Measurements from ENCODE around the gene OR13C4. TPM values are rescaled to one million over a fixed set of nuclear protein-coding genes. Genes with fewer than 3 reads are reported as not detected.
"Not testable (repeated sequence)": the region's sequence is repeated elsewhere in the genome, so short reads cannot be mapped to it uniquely, and the experiment has no call there.

Gene OR13C4
- not detected for total RNA-seq
- long read RNA-seq = 0 reads

DNA sequence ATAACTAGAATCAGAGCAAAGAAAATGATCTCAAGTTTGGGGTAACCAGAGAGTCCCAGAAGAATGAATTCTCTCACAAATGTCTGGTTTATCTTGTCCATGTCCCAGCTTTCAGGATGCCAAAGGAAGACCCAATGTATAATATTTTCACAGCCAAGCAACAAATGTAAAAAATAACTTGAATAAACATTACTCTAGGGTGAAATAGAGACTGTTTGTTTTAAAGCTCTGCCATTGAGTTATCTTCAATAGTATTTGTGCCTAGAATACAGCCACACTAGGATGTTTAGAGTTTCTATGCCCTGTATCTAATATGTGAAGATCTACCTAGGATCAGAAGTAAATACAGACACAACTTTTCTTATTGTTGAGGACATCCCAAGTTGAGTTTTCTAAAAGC is at the start of gene OR13C4:
Gene OR13C4 (minus strand): TSS at position 101 of the 400 bp plus-strand sequence. CDS start 0 bp downstream, at position 101.
- DNase-seq (no peak), ATAC-seq (no peak)

DNA sequence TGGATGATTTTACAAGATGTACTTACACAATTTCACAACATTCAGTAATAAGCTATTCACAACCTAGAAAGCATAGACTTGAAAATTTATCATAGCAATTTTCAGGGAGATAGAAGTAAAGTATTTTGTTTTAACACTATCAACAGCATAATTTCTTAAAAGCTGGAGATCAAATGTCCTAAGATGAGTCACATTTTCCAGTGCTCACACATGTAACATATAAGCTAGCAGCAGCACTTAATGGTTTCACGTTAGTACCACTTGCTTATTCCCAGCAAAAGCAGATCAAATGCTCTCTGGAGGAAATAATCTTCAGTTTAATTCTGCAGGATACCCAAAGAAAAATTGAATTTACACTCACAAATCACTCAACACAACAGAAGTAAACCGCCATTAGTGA is 48.4 kb upstream of the OR13C4 start:
- intact Hi-C loops (cut with DNase I, micrococcal nuclease) = no loop called here
- no peak for DNase-seq
- ATAC-seq = no peak

More for the DNA sequence above, at the start of gene OR13C4:
- intact Hi-C loops (cut with DNase I, micrococcal nuclease) = no loop called here

DNA sequence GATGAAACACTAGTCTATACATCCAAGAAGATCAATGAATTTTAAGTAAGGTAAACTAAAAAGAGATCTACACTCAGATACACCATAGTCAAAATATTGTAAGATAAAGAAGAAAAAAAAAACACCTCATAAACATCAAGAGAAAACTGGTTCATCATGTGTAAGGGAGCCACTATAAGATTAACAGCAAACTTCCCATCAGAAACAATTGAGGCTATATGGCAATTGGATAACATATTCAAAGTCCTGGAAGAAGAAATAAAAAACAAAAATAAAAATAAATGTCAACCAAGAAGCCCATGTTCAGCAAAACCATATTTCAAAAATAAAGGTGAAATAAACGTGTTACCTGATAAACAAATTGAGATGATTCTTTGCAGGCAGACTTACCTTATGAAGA is 45.6 kb upstream of the OR13C4 start:
- intact Hi-C loops (cut with DNase I, micrococcal nuclease) = no loop called here
- ATAC-seq (no peak), DNase-seq (no peak)

DNA sequence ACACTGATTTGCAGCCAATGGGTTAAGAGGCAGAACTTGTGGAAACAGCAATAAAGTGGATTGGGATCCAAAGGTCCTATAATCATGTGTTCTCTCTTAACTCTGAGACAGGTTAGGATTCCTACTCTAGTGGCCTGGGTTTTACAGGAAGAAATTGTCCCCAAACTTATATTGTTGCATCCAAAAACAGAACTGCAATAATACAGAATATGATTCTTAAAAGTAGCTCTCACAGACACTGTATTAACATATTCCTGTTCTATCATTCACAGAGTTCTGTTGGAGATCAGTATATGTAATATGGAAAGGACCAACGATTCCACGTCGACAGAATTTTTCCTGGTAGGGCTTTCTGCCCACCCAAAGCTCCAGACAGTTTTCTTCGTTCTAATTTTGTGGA is 41.9 kb upstream of the OR13C4 start, which contains the start of gene OR13C8:
Gene OR13C8 (plus strand): TSS at position 301 of the 400 bp plus-strand sequence. CDS start 0 bp downstream, at position 301.
- peak; percentile 22 for ATAC-seq
- DNase-seq = no peak
- intact Hi-C loops (cut with DNase I, micrococcal nuclease) = no loop called here

DNA sequence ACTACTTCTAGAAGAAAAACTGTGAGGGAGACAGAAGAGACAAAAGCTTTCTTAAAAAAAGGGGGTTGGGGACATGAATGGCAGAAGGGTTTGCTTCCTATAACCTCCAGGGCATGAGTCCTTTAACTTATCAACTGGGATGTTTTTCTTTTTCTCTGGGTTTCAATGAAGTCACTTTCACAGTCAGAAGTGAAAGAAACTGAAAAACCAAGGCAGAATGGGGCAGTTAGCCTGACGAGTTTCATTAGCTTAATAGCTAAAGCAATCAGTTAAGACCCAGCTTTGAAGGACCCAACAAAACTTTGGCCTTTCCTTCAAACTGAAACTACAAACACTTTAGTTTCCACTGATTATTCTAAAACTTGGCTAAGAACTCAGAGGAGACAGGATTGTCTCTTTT is 37.3 kb upstream of the OR13C4 start:
- intact Hi-C loops (cut with DNase I, micrococcal nuclease) = no loop called here
- no peak for DNase-seq

DNA sequence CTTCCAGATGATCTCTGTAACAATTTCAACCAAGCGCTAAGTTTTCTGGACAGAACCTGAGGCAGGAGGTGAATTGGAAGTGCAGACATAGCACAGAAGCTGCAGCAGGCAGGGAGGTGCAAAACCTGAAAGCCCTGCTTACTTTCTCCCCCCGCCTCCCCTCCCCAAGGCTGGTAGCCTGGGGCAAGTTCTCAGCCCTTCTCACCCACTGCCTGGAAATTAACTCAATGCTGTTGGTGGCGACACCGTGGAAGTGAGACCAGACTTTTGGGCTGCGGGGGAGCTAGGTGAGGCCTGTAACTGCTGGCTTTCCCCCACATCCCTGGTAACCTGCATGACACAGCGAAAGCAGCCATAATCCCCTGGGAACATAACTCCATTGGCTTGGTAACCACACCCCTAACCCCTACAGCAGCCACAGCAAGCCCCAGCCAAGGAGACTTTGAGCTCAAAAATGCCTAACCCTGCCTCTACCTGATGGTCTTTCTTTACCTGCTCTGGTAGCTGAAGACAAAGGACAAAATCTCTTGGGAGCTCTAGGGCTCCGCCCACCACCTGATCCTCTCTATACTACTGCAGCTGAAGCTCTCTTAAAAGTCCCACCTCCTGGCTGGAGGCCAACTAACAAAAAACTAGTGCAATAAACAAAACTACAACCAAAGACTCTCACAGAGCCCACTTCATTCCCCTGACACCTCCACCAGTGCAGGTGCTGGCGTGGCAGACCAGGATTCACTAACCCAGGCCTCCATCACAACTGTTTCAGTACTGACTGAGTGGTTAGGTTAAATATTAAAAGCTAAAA is 30.0 kb upstream of the OR13C4 start:
- intact Hi-C loops (cut with DNase I, micrococcal nuclease) = no loop called here

More for the DNA sequence above, 37.3 kb upstream of the OR13C4 start:
- ATAC-seq = no peak

DNA sequence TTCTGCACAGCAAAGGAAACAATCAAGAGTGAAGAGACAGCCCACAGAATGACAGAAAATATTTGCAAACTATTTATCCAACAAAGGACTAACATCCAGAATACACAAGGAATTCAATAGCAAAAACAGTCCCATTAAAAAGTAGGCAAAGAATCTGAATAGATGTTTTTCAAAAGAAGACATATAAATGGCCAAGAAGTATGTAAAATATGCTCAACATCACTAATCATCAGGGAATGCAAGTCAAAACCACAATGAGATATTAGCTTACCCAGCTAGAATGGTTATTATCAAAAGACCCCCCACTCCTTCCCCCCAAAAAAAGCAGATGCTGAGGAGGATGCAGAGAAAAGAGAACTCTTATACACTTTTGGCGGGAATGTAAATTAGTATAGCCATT is 28.5 kb upstream of the OR13C4 start:
- DNase-seq = no peak
- no peak for ATAC-seq
- intact Hi-C loops (cut with DNase I, micrococcal nuclease) = no loop called here

More for the DNA sequence above, 30.0 kb upstream of the OR13C4 start:
- ATAC-seq = no peak
- DNase-seq = no peak

DNA sequence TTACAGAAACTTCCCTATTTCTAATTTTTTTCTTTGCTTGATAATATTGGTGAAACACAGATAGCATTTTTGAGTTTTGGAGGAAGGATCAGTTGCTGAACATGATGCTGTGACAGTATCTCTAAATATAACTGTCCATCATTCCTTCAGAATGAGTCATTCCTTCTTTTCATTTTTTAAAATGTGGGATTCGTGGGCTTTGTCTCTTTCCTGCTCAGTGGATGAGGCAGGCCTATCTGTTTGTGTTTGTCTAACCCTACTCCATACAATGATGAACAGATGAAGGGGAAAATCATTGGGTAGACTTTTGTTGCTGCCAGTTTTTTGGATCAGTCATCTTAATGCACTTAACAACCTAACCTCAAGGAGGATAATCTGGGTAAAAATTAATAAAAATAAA is 26.3 kb upstream of the OR13C4 start:
- DNase-seq (no peak), ATAC-seq (no peak)
- intact Hi-C loops (cut with DNase I, micrococcal nuclease) = no loop called here

DNA sequence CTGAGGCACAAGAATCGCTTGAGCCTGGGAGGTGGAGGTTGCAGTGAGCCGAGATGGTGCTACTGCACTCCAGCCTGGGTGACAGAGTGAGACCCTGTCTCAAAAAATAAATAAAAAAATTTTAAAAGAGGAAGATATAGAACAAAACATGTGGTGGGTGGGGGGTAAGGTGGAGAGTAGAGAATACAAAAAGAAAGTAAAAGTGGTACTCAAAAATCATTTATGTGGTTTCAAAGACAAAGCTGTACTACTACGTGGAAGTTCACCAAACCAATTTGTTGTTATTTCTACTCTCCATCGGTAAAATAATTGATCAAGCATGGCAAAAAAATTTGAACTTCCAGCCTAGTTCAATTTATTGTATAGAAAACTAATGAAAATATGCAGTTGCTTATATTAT is 17.6 kb upstream of the OR13C4 start:
- intact Hi-C loops (cut with DNase I, micrococcal nuclease) = no loop called here
- DNase-seq = no peak

DNA sequence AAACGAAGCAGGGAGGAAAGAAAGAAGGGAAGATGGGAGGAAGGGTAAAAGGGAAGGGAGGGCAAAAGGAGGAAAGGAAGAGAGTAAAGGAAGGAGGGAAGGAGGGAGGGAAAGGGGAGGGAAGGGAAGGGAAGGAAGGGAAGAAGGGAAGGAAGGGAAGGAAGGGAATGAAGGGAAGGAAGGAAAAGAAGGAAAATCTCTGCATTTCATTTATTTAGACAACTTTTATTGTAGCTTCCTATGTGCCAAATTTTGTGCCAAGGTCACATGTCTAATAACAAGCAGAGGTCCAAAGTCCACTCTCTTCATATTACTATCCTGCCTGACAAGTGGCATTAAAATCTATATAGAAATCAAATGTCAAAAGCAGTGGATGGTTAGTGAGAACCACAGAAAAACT is 12.3 kb upstream of the OR13C4 start:
- no peak for ATAC-seq
- intact Hi-C loops (cut with DNase I, micrococcal nuclease) = no loop called here
- no peak for DNase-seq

More for the DNA sequence above, 17.6 kb upstream of the OR13C4 start:
- no peak for ATAC-seq

DNA sequence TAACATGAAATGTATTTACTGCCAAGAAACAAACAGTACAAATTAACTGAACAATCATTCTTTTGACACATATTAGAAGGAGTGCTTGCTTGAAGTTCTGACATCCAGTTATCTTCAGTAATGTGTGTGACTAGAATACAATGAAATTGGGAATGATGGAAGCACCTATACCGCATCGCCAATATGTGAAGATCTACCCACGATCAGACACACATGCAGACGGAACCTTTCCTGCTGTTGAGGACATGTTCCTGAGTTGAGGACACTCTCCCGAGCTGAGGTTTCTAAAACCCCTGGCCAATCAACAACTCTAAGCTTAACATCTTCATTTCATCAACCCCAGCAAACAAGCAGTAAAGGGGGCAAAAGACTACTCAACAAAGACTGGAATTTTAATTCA is 9.7 kb upstream of the OR13C4 start, which contains the start of gene OR13C3:
Gene OR13C3 (minus strand): TSS at position 101 of the 400 bp plus-strand sequence. CDS start 133 bp downstream, outside the sequence.
- intact Hi-C loops (cut with DNase I, micrococcal nuclease) = no loop called here
- ATAC-seq = no peak

DNA sequence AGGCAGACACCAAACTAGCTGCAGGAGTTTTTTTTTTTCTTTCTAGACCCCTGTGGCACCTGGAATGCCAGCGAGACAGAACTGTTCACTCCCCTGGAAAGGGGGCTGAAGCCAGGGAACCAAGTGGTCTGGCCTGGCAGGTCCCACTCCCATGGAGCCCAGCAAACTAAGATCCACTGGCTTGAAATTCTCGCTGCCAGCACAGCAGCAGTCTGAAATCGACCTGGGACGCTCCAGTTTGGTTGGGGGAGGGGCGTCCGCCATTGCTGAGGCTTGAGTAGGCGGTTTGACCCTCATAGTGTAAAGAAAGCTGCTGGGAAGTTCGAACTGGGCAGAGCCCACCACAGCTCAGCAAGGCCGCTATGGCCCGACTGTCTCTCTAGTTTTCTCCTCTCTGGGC is 6.8 kb downstream of the OR13C4 start:
- DNase-seq; intact Hi-C loops (cut with DNase I, micrococcal nuclease); ATAC-seq: not testable (repeated sequence)

More for the DNA sequence above, 9.7 kb upstream of the OR13C4 start, which contains the start of gene OR13C3:
- no peak for DNase-seq

DNA sequence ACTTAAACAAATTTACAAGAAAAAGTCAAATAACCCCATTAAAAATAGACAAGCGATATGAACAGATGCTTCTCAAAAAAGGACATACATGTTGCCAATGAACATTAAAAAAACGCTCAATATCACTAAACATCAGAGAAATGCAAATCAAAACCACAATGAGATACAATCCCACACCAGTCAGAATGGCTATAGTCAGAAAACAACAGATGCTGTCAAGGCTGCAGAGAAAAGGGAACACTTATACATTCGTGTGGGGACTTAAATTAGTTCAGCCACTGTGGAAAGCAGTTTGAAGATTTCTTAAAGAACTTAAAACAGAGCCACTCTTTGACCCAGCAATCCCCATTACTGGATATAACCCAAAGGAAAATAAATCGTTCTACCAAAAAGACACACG is 12.1 kb downstream of the OR13C4 start:
- DNase-seq (no peak), ATAC-seq (no peak)
- intact Hi-C loops (cut with DNase I, micrococcal nuclease) = no loop called here

DNA sequence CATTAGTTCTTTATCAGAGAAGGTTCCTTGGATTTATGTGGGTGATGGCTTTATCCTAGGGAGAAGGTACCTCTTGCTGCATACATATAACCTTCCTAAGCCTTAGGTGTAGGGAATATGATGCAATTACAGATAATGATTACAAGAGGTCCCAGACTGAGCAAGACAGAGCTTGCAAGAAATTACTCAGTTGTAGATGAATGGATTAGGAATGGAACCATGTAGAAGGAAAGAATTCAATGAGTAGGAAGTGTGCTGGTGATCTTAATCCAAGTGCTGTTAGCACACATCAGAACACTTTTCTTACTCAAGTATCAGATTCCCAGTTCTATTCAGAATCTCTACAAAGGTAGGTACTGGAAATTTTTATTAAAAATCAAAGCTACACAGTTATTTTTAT is 20.4 kb downstream of the OR13C4 start:
- no peak for DNase-seq
- ATAC-seq = no peak
- intact Hi-C loops (cut with DNase I, micrococcal nuclease) = no loop called here

DNA sequence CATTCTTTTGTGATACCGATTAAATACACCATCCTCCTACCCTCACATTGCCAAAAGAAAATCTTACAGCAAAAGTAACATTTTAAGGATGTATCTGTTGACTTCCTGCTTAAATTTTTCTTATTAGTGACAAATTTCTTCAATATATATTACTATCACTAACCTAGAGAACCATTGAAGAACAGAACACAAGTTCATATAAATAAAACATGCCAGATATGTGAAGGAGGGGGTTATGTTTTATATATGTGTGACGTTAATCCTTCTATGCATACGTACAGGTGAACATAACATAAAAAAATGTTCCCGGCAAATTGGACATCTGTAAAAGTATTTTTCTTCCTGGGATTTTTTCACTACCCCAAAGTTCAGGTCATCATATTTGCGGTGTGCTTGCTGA is 23.0 kb downstream of the OR13C4 start, which contains the start of gene OR13F1:
Gene OR13F1 (plus strand): TSS at position 301 of the 400 bp plus-strand sequence. CDS start 0 bp downstream, at position 301.
- ATAC-seq (no peak), DNase-seq (no peak)
- intact Hi-C loops (cut with DNase I, micrococcal nuclease) = no loop called here

DNA sequence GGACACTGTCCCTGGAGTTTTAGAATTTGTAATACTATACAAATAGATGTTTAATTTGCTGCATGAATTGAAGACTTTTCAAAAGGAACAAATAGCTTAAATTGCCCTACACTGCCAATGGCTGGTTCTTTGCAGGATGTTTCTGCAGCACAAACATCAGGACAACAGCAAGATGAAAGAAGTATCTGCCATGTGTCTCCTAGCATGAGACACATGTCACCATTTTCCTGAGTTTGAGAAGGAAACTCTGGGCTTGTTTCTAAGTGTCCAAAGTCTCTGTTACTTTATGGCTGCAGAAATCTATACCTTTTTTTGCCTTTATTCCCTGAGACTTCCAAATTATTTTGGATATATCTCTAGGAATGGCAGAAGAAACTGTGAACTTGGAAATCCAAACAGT is 23.6 kb downstream of the OR13C4 start:
- intact Hi-C loops (cut with DNase I, micrococcal nuclease) = no loop called here
- ATAC-seq = no peak
- no peak for DNase-seq

DNA sequence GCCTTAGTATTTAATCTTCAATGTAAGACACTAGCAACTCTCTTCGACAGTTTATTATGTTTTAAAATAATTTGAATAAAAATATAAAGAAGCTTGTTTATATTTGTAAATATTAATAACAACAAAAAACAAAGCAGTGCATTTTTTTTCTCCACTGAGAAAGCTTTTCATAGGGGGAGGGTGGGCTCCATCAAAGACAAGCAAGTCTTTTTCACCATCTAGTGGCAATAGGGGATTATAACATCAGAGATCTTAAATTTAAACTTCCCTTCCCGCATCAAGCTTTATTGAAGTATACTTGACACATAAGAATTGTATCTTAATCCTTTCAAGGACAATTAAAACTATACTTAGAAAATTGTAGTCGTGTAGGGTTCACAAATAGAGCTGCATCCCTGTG is 32.2 kb downstream of the OR13C4 start:
- intact Hi-C loops (cut with DNase I, micrococcal nuclease) = no loop called here
- no peak for DNase-seq
- ATAC-seq = no peak

DNA sequence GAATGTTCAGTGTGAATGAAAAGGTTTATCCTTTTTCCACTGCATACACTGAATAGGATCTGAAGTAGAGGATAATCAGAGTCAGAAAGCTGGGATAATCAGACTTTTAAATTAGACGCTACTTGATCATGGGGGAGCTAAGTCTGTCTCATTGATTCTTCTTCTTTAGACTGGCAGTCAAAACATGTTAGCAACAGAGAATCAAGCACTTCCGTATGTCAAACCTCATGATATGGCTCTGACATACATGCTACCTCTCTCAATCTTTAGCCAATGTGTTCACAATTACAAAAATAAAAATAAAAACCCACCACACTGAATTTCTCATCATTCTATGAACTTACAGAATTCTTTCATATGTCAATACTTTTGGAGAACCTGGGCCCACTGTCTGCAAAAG is 42.0 kb downstream of the OR13C4 start:
- ATAC-seq = no peak
- intact Hi-C loops (cut with DNase I, micrococcal nuclease) = no loop called here
- no peak for DNase-seq

DNA sequence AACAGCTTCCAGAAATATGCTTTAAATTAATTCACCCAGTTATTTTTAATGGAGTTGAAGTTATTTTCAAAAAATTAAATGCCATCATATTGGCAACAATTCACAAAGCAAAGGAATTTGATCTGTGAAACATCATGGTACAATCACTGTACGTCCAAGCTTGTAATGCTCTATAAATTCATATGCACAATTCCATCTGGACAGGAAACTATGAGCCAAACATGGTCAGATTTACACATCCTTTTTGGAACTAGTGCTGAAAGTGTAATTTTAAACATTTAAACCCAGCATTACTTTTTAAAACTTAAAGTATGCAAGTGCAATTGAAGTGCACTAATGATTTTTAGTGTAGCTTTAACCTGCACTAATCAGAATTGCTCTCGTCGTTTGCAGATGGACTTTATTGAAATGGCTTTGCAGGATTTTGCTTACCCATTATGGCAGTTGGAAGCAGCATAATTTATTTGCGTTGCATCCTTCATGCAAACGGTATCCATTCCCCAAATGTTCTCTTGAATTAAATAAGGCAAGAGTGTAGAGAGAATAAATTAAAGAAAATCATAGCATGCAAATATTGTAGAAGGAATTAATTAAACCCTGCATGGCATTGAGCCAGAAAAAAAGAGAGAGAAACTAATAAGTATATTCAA is 44.0 kb downstream of the OR13C4 start:
- DNase-seq = no peak
- intact Hi-C loops (cut with DNase I, micrococcal nuclease) = no loop called here
- no peak for ATAC-seq

Data from left colon (tissue), 2 donors.